HG03097 (cell line): ENCODE data around the gene MARK1.
"Not testable (repeated sequence)": the region's sequence is repeated elsewhere in the genome, so short reads cannot be mapped to it uniquely, and the experiment has no call there.

Source experiments
- ATAC-seq: cut with Tn5 transposase; IDR thresholded peaks from one replicate; pipeline ENCODE4 v1.9.1; 2021; ENCODE audit not compliant: unreplicated experiment, low FRiP score

The MARK1 gene

DNA sequence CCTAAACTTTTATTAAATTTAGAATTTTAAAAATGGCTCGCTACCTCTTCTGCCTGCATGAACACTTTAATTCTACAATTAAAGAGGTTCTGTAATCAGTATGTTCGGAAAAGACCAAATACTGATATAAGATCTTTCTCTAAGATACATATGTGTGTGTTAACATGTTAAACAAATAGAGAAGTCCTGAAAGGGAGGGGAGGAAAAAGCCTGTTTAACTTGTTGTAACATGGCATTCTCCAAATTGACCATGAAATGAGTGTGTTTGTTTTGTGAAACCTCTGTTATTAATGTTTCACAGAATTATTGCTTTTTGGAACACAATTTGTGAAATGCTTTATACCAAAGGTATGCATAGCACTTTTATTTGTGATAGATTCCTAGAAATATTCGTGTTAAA lies 77.0 kb downstream of the MARK1 start:
- no peak for ATAC-seq

DNA sequence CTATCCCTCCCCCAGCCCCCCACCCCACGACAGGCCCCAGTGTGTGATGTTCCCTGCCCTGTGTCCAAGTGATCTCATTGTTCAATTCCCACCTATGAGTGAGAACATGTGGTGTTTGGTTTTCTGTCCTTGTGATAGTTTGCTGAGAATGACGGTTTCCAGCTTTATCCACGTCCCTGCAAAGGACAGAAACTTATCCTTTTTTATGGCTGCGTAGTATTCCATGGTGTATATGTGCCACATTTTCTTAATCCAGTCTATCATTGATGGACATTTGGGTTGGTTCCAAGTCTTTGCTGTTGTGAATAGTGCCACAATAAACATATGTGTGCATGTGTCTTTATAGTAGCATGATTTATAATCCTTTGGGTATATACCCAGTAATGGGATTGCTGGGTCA lies 77.7 kb downstream of the MARK1 start:
- not testable (repeated sequence) for ATAC-seq

DNA sequence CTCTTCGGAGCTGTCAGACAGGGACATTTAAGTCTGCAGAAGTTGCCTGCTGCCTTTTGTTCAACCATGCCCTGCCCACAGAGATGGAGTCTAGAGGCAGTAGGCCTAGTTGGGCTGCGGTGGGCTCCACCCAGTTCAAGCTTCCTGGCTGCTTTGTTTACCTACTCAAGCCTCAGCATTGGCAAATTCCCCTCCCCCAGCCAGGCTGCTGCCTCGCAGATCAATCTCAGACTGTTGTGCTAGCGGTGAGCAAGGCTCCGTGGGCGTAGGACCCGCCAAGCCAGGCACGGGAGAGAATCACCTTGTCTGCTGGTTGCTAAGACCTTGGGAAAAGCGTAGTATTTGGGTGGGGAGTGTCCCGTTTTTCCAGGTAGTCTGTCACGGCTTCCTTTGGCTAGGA lies 83.2 kb downstream of the MARK1 start:
- not testable (repeated sequence) for ATAC-seq

GRCh38 chr1:220616836-220617235 lies 88.9 kb downstream of the MARK1 start:
- no peak for ATAC-seq

DNA sequence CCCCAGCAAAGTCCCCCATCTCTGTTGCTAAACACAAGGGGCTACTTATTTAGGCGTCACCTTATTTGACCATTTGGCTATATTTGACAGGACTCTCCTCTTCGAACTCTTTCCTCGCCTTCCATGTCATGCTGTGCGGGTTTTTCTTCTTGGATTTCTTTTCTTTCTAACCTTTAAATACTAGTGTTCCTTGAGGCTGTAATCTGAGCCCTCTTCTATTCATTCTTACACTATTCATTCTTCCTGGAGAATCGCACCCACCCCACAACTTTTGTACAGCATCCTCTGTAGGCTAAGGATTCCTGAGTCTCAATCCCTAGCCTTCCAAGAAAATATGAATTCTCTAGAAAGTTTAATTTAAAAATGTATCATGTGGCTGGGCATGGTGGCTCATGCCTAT lies 100.5 kb downstream of the MARK1 start:
- no peak for ATAC-seq

DNA sequence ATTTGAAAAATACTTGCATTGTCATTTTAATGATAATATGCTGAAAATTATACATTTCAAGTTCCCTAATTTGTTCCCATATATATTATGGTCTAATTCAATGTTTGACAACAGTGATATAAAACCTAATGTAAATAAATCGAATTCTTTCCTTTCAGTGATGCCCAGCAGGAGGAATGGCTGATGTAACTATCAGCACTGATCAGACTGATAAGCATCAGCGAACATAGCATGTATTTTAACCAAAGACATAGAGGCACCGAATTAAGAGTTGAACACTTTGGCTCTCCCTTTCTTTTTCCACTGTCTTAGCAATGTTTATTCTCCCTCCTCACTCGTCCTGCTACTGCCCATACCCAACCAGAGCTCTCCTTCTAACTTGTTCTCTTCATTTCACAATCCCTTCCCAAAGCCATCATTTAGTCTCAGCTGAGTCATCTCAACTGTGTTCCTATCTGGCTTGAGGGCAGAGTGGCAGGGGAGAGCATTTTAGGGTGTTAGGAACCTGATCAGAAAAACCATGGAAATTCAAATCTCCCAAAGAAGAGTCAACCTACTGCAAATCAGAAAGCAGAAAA lies 103.4 kb downstream of the MARK1 start:
- ATAC-seq = no peak

DNA sequence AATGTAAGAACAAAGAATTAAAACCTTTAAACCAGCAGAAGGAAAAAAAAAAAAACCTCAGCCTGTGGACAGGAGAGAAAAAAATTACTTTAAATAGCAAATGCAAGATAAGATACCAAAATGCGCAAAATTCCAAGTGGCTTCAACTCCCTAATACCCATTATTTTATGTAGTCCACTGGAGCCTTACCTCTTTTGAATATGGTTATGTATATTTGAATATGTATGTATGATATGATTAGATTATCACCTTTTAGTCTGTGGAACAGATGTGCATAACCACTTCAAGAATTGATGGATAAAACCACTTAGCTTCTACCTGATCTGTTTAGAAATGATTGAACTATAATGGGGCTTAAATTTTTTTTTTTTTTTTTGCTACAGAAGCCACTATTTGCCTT lies 109.8 kb downstream of the MARK1 start:
- ATAC-seq = no peak

DNA sequence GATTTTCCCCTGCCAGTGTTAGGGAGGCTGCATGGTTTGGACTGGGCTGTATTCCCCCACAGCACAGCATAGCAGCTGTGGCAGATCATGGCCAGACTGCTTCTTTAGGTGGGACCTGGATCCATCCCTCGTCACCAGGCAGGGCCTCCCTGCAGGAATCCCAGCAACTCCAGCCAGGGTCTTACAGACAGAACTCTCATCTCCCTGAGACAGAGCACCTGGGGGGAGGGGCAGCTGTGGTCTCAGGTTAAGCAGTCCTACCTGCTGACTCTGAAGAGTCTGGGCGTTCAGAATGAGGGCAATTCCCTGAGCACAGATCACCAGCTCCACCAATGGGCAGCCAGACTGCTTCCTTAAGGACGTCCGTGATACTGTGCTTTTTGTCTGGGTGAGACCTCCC lies 114.3 kb downstream of the MARK1 start:
- ATAC-seq = no peak

- ATAC-seq = no peak
Measured at GRCh38 chr1:220652995-220653394, 125.1 kb downstream of the MARK1 start.

GRCh38 chr1:220655509-220655908 lies 127.6 kb downstream of the MARK1 start:
- ATAC-seq = peak; percentile 68

DNA sequence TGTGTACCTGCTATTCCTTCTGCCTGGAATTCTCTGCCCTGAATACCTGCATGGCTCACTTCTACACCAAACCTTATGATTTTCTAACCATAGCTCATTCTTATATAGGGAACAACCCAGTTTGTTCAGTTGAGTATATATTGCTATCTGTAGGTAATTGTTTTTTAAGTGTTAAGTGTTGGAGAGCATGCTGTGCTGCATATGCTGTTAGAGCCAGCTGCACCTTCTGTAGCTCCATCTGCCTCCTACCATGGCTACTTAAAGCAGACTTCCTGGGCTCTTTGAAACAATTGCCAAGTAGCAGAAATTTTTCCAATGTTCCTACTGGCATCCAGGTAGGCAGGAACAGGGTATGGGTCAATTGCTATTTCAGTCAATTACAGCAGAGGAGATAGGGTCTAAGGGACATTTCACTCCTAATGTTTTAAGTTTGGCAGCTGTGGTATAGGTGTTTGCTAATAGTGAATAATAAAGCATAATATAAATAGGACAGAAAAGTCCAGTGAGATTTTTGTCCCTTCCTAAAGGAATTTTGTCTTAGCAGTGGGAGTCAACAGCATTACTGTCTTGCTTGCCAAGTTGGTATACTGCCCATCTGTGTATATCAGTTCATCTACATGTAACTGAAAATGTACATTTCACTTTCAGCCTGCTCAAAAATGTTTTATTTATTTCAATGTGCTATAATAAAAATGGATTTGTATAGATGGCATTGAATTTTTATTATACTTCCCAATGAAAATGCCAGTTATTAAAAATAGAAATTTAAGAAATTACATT lies 128.2 kb downstream of the MARK1 start:
- ATAC-seq = no peak

DNA sequence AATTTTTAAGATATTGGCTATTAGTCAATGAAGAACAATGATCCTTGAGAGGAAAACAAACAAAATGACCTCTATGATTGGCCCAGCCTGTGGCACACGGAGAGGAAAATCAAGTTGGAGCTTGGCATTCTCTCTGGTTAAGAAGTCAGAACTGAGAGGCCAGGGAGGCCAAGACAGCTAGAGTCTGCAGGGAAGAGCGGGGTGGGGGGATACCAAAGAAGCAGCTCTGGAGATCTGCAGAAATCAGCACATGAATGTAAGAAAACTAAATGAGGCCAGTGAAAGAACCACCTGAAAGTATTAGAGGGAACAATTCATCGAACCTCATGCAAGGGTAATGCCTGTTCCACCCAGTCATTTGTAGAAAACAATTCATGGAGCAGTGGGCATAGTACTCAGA lies 138.4 kb downstream of the MARK1 start:
- no peak for ATAC-seq

- no peak for ATAC-seq
Measured at GRCh38 chr1:220669005-220669404, 141.1 kb downstream of the MARK1 start.

DNA sequence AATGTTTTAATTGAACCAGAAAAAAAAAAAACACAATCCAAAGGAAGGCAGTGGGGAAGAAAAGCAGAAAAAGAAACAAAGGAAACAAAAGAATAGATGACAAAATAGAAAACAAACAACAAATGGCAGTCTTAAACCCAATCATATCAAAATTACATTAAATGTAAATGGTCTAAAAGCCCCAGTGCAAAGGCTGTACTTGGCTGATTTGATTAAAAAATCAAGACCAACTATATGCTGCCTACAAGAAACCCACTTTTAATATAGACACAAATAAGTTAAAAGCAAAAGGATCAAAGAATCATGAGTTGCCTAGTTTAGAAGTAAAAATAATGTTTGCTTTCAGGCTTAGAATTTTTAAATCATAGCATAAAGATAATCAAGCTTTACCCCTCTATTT lies 142.4 kb downstream of the MARK1 start:
- no peak for ATAC-seq

GRCh38 chr1:220673921-220674320 lies 146.0 kb downstream of the MARK1 start:
- ATAC-seq = no peak

DNA sequence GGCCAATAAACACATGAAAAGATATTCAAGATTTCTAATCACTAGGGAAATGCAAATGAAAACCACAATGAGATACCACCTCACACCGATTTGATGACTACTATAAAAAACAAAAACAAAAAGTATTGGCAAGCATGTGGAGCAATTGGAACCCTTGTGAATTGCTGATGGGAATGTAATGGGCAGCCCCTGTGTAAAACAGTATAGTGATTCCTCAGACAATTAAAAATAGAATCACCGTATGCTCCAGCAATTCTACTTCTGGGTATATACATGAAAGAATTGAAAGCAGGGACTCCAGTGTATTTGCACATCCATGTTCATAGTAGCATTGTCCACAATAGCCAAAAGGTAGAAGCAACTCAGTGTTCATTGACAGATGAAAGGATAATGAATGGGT lies 149.3 kb downstream of the MARK1 start:
- no peak for ATAC-seq

GRCh38 chr1:220680085-220680687 lies 152.2 kb downstream of the MARK1 start:
- ATAC-seq = no peak

- ATAC-seq = no peak
Measured at GRCh38 chr1:220681220-220681880, 153.4 kb downstream of the MARK1 start.

DNA sequence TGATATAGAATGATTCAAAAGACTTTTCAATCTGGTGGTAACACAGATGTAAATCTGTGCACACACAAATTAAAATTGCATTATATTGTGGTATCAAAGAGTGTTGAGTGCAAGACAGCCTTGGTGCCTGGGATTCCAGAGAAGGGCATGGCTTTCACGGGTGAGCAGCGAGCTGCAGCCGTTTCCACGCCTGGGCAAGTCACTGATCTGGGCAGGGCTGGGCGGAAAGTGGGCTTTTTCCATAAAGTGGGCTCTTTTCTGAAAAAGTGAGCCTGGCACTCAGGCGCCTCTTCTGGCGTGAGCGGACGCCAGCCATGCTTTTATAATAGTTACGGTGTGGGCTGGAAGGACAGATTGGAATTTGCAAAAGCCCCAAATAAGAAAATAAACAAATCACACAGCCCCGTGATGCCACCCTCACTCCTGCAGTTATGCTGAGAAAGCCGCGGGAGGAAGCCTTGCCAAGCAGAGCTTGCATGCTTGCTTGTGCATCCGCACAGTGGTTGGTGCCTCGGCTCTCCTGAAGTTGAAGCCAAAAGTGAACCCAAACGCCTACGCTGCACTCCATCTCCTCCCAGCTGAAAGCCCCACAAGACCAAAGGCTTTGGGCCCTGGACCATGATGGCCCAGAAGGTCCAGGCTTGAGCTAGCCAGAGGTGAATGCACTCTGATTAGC lies 155.1 kb downstream of the MARK1 start:
- no peak for ATAC-seq

- not testable (repeated sequence) for ATAC-seq
Measured at GRCh38 chr1:220683716-220684115, 155.8 kb downstream of the MARK1 start.

GRCh38 chr1:220684890-220685289 lies 157.0 kb downstream of the MARK1 start:
- no peak for ATAC-seq
